Smooth muscle cell (in vitro differentiated cells): Measurements from ENCODE around the gene CRACR2A. TPM values are rescaled to one million over a fixed set of nuclear protein-coding genes. Genes with fewer than 3 reads are reported as not detected.

Experiments used
- DNase-seq: peaks from one replicate; lab custom pipeline; 2025; ENCODE audit not compliant: unreplicated experiment; lab: John Stamatoyannopoulos, UW
- H2AFZ ChIP-seq: fragments of 200-600 bp; sonication (generic); 2 replicates; pipeline ENCODE4 v1.6.0; 2016; ENCODE audit warnings: antibody characterized with exemption, low read depth, mild to moderate bottlenecking
- H3F3A ChIP-seq: fragments of 200-600 bp; sonication (generic); 2 replicates; pipeline ENCODE4 v1.6.0; 2017; ENCODE audit warnings: antibody characterized with exemption, low read depth
- H3K27ac ChIP-seq: fragments of 200-600 bp; sonication (generic); 2 replicates; pipeline ENCODE4 v1.5.1; 2016; ENCODE audit warnings: low read depth, mild to moderate bottlenecking
- H3K27me3 ChIP-seq: fragments of 200-600 bp; sonication (generic); 2 replicates; pipeline ENCODE4 v1.6.1; 2016; ENCODE audit warnings: low read depth, mild to moderate bottlenecking
- H3K36me3 ChIP-seq: fragments of 200-600 bp; sonication (generic); 2 replicates; pipeline ENCODE4 v1.5.1; 2016; ENCODE audit warnings: low read depth
- H3K4me1 ChIP-seq: fragments of 200-600 bp; sonication (generic); 2 replicates; pipeline ENCODE4 v1.5.1; 2016; ENCODE audit warnings: low read depth
- H3K4me2 ChIP-seq: fragments of 200-600 bp; sonication (generic); 2 replicates; pipeline ENCODE4 v1.6.0; 2016; ENCODE audit warnings: mild to moderate bottlenecking
- H3K4me3 ChIP-seq: fragments of 200-600 bp; sonication (generic); 2 replicates; pipeline ENCODE4 v1.5.1; 2016; ENCODE audit warnings: mild to moderate bottlenecking
- H3K79me2 ChIP-seq: fragments of 200-600 bp; sonication (generic); 2 replicates; pipeline ENCODE4 v1.6.0; 2016; ENCODE audit warnings: low read depth, mild to moderate bottlenecking
- H3K9ac ChIP-seq: fragments of 200-600 bp; sonication (generic); 2 replicates; pipeline ENCODE4 v1.6.0; 2016; ENCODE audit warnings: low read depth
- H3K9me3 ChIP-seq: fragments of 200-600 bp; sonication (generic); replicated peaks from 2 replicates; pipeline ENCODE4 v1.5.1; 2016; ENCODE audit warnings: low read depth
- H4K20me1 ChIP-seq: fragments of 200-600 bp; sonication (generic); 2 replicates; pipeline ENCODE4 v1.6.0; 2016; ENCODE audit warnings: low read depth
- WGBS: methylation state at CpG from one replicate; pipeline ENCODE4 v1.1.7; 2016; ENCODE audit warnings: low lambda C conversion rate; 5-methylcytosine and 5-hydroxymethylcytosine counted together
- polyA plus RNA-seq: library from polyadenylated mRNA; unstranded; fragments of >200 nt; fragmentation: Nextera tagmentation; extraction: Ambion mirVana; gene quantifications from 2 replicates; pipeline ENCODE4 v1.2.1, GENCODE V29; 2016
- total RNA-seq: library from RNA; depleted of rRNA; stranded (reverse); fragments of >200 nt; gene quantifications from 2 replicates; pipeline ENCODE4 v1.2.3, GENCODE V29; 2014
- TF ChIP-seq, protein P1 (sequence below): fragments of 200-600 bp; sonication (generic); IDR thresholded peaks from 2 replicates; pipeline ENCODE4 v1.5.1; 2017; ENCODE audit warnings: borderline replicate concordance, mild to moderate bottlenecking, antibody characterized with exemption; ENCODE audit not compliant: insufficient read depth, poor library complexity, severe bottlenecking

The CRACR2A gene
- total and polyA plus RNA-seq, 2 experiments from 2014 or later: 0.99 to 1.3 TPM

DNA sequence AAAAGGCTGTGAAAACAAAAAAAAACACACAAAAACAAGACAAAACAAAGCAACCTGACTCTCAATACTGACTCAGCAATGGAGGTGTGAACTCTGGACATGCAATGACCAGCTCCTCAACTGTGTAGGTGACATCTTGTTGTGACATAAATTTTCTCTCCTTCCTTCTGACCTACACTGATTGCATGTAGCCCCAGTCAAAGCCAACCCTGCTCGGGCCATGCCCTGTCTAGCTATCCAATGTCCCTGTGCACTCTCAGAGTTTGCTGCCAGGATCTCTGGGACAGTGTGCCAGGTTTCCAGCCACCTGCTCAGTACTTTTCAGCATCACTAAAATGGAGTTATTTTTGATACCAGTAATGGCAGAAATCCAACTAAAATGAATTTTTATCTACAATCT lies 18.9 kb upstream of the CRACR2A start:
- H2AFZ ChIP-seq: no peak overlapping the region
- H3K9ac ChIP-seq: no peak overlapping the region
- H3K4me1 ChIP-seq: no peaks in the 10 kb centered on the region
- no peaks in the 10 kb centered on the region for H4K20me1 ChIP-seq
- H3K9me3 ChIP-seq: no peaks in the 10 kb centered on the region
- H3K4me3 ChIP-seq: no peak overlapping the region
- H3K36me3 ChIP-seq: no peaks in the 10 kb centered on the region
- 81% methylated on average over 1 of the region's 1 CpG for WGBS
- H3K4me2 ChIP-seq: no peak overlapping the region
- H3K79me2 ChIP-seq: no peaks in the 10 kb centered on the region
- no peak overlapping the region for H3K27ac ChIP-seq
- TF ChIP-seq, protein P1, sequence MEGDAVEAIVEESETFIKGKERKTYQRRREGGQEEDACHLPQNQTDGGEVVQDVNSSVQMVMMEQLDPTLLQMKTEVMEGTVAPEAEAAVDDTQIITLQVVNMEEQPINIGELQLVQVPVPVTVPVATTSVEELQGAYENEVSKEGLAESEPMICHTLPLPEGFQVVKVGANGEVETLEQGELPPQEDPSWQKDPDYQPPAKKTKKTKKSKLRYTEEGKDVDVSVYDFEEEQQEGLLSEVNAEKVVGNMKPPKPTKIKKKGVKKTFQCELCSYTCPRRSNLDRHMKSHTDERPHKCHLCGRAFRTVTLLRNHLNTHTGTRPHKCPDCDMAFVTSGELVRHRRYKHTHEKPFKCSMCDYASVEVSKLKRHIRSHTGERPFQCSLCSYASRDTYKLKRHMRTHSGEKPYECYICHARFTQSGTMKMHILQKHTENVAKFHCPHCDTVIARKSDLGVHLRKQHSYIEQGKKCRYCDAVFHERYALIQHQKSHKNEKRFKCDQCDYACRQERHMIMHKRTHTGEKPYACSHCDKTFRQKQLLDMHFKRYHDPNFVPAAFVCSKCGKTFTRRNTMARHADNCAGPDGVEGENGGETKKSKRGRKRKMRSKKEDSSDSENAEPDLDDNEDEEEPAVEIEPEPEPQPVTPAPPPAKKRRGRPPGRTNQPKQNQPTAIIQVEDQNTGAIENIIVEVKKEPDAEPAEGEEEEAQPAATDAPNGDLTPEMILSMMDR: no peak
- H3K27me3 ChIP-seq: peaks cover 19% of the 10 kb centered on the region
- no peak for DNase-seq
- no peaks in the 10 kb centered on the region for H3F3A ChIP-seq

DNA sequence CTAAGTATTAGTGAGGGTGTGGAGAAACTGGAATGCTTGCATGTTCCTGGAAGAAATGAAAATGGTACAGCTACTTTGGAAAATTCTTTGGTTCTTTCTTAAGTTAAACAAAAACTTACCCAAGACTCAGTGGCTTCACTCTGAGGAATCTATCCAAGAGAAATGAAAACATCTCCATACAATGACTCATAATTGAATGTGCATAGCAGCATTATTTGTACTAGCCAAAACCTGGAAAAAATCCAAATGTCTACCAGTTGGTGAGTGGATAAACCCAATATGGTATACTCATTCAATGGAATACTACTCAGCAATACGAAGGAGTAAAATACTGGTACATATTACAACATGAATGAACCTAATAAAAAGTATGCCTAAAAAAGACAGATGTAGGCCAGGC lies 18.0 kb upstream of the CRACR2A start:
- Histone ChIP-seq H4K20me1 (no peaks in the 10 kb centered on the region), H3K79me2 (no peaks in the 10 kb centered on the region), H3K27ac (no peak overlapping the region), H3K4me2 (no peak overlapping the region), H3K4me1 (no peaks in the 10 kb centered on the region), H3K27me3 (peaks cover 11% of the 10 kb centered on the region), H2AFZ (no peak overlapping the region), H3K4me3 (no peak overlapping the region), H3F3A (no peaks in the 10 kb centered on the region), H3K9ac (no peak overlapping the region), H3K36me3 (no peaks in the 10 kb centered on the region), H3K9me3 (no peaks in the 10 kb centered on the region)
- no peak for DNase-seq
- TF ChIP-seq, protein P1: no peak
- 97% methylated on average over 1 of the region's 1 CpG for WGBS

DNA sequence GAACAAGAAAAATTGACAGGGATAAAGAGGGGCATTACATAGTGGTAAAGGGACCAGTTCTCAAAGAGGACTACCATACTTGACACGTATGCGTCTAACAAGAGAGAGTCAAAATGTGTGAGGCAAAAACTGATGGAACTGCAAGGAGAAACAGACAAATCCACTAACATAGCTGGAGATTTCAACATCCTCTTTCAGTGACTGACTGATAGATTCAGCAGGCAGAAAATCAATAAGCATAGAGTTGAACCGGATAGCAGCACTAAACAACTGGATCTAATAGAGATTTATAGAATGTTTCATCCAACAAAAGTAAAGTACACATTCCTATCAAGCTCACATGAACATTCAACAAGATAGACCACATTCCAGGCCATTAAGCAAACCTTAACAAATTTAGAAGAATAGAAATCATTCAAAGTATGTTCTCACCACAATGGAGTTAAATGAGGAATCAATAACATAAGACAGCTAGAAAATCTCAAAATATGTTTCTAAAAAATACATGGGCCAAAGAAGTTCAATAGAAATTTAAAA lies 16.1 kb upstream of the CRACR2A start:
- 89% methylated on average over 3 of the region's 3 CpGs for WGBS
- no peaks in the 10 kb centered on the region for H4K20me1 ChIP-seq
- TF ChIP-seq, protein P1: no peak

DNA sequence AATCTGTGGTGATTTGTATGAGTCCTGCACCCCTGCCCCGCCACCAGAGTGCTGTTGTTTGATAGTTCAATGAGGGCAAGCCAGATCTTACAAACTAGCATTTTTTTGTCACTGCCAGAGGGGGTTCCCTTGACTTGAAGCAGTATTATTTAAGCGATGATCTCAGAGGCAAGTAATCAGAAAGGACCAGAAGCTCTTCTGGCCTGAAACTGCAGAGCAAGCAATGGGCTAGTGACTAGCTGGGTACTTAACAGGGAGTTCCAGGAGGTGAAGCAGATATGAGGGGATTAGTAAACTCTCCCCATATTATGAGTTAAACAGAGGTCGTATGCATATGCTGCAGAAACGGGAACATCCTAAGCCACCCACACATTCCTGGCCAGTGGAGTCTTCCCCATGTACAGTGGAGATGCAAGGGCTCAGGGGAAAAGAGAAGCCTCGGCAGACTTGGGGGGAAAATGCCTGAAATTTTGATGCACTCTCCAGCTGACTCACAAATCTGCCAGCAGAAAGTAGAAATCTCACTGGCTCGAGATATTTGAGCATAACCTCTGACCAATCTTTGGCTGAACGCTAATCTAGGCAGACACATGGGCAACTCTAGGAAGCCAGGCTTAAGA lies 8.3 kb upstream of the CRACR2A start:
- H3K9me3 ChIP-seq: no peaks in the 10 kb centered on the region
- DNase-seq: no peak
- WGBS: 33% methylated on average over 7 of the region's 7 CpGs

More for the DNA sequence above, 16.1 kb upstream of the CRACR2A start:
- no peak overlapping the region for H3K9ac ChIP-seq
- no peaks in the 10 kb centered on the region for H3K4me1 ChIP-seq
- H2AFZ ChIP-seq: no peak overlapping the region
- no peak overlapping the region for H3K27ac ChIP-seq
- H3F3A ChIP-seq: no peaks in the 10 kb centered on the region
- H3K79me2 ChIP-seq: no peaks in the 10 kb centered on the region
- no peaks in the 10 kb centered on the region for H3K36me3 ChIP-seq
- H3K9me3 ChIP-seq: no peaks in the 10 kb centered on the region
- H3K27me3 ChIP-seq: no peaks in the 10 kb centered on the region
- no peak overlapping the region for H3K4me3 ChIP-seq
- no peak for DNase-seq
- no peak overlapping the region for H3K4me2 ChIP-seq

More for the DNA sequence above, 8.3 kb upstream of the CRACR2A start:
- no peaks in the 10 kb centered on the region for H3F3A ChIP-seq
- H3K4me2 ChIP-seq: no peak overlapping the region
- H4K20me1 ChIP-seq: no peaks in the 10 kb centered on the region
- H3K79me2 ChIP-seq: no peaks in the 10 kb centered on the region
- H2AFZ ChIP-seq: no peak overlapping the region
- no peak overlapping the region for H3K4me3 ChIP-seq
- TF ChIP-seq, protein P1: no peak
- H3K9ac ChIP-seq: no peak overlapping the region
- H3K36me3 ChIP-seq: no peaks in the 10 kb centered on the region
- no peak overlapping the region for H3K27ac ChIP-seq
- no peaks in the 10 kb centered on the region for H3K27me3 ChIP-seq
- no peaks in the 10 kb centered on the region for H3K4me1 ChIP-seq
